NK-92 treated with Interleukin-12 subunit alpha and Interleukin-12 subunit beta, amount 100 ng/mL, for 24 hours (cell line): ENCODE results near the gene LAX1.
A peak's percentile ranks its signal among the peaks of the same experiment; 100 is the strongest.
"Not testable (repeated sequence)": the region's sequence is repeated elsewhere in the genome, so short reads cannot be mapped to it uniquely, and the experiment has no call there.

ENCODE experiments used
- DNase-seq: peaks from one replicate; lab custom pipeline; 2025; lab: John Stamatoyannopoulos, UW

LAX1 gene

GRCh38 chr1:203769505-203770343, 4.7 kb downstream of the LAX1 start:
- no peak for DNase-seq

GRCh38 chr1:203771901-203772301, 6.9 kb downstream of the LAX1 start:
- DNase-seq = no peak

GRCh38 chr1:203772836-203773235, 7.9 kb downstream of the LAX1 start:
- DNase-seq = no peak

GRCh38 chr1:203776636-203777035, 11.7 kb downstream of the LAX1 start:
- no peak for DNase-seq

- DNase-seq = no peak
Measured at GRCh38 chr1:203777596-203777995, 12.6 kb downstream of the LAX1 start.

GRCh38 chr1:203778146-203778545, 13.2 kb downstream of the LAX1 start:
- no peak for DNase-seq

GRCh38 chr1:203778789-203779188, 13.8 kb downstream of the LAX1 start:
- DNase-seq = no peak

GRCh38 chr1:203781962-203782361, 17.0 kb downstream of the LAX1 start:
- no peak for DNase-seq

GRCh38 chr1:203789966-203790365, 25.0 kb downstream of the LAX1 start:
- no peak for DNase-seq

GRCh38 chr1:203791498-203791897, 26.5 kb downstream of the LAX1 start:
- no peak for DNase-seq

GRCh38 chr1:203792486-203792885, 27.5 kb downstream of the LAX1 start:
- no peak for DNase-seq

GRCh38 chr1:203793561-203793960, 28.6 kb downstream of the LAX1 start:
- DNase-seq = not testable (repeated sequence)

- DNase-seq = no peak
Measured at GRCh38 chr1:203794764-203795440, 29.9 kb downstream of the LAX1 start.

- peak; percentile 97 for DNase-seq
Measured at GRCh38 chr1:203795441-203796235, 30.7 kb downstream of the LAX1 start, which contains the start of the genes ZBED6 and ZC3H11A. ZBED6 (plus strand) TSS chr1:203795623; CDS start chr1:203797523, 1,900 bp downstream. ZC3H11A (plus strand) TSS chr1:203795623; CDS start chr1:203817071, 21,448 bp downstream.

GRCh38 chr1:203796236-203796605, 31.2 kb downstream of the LAX1 start:
- DNase-seq = no peak

GRCh38 chr1:203797216-203797615, 32.2 kb downstream of the LAX1 start:
- DNase-seq = no peak

GRCh38 chr1:203797948-203798655, 33.1 kb downstream of the LAX1 start:
- DNase-seq = no peak

GRCh38 chr1:203799157-203799556, 34.2 kb downstream of the LAX1 start:
- DNase-seq = no peak

GRCh38 chr1:203799971-203800370, 35.0 kb downstream of the LAX1 start:
- no peak for DNase-seq

GRCh38 chr1:203805689-203806088, 40.7 kb downstream of the LAX1 start:
- DNase-seq = no peak

GRCh38 chr1:203807196-203807595, 42.2 kb downstream of the LAX1 start:
- DNase-seq = no peak
